Mammary epithelial cell (primary cell): ENCODE data around the gene NPL.

Experiments used
- EZH2 ChIP-seq: IDR thresholded peaks from 2 replicates; pipeline ENCODE4 v1.6.1; 2012; ENCODE audit warnings: low read length, inconsistent platforms, borderline replicate concordance
- TF ChIP-seq, protein P1 (sequence below), 2 donors: IDR thresholded peaks in 1 of 2; conservative IDR thresholded peaks in 1 of 2; 2 replicates each; pipeline ENCODE4 v1.5.1; 2011 to 2012; ENCODE audit warnings: inconsistent platforms in 2 of 2, low read length in 2 of 2, mild to moderate bottlenecking in 2 of 2, control low read depth in 1 of 2, low read depth in 1 of 2; ENCODE audit not compliant: insufficient read depth in 1 of 2; ENCODE audit errors: extremely low read depth in 1 of 2

- TF ChIP-seq, protein P1, sequence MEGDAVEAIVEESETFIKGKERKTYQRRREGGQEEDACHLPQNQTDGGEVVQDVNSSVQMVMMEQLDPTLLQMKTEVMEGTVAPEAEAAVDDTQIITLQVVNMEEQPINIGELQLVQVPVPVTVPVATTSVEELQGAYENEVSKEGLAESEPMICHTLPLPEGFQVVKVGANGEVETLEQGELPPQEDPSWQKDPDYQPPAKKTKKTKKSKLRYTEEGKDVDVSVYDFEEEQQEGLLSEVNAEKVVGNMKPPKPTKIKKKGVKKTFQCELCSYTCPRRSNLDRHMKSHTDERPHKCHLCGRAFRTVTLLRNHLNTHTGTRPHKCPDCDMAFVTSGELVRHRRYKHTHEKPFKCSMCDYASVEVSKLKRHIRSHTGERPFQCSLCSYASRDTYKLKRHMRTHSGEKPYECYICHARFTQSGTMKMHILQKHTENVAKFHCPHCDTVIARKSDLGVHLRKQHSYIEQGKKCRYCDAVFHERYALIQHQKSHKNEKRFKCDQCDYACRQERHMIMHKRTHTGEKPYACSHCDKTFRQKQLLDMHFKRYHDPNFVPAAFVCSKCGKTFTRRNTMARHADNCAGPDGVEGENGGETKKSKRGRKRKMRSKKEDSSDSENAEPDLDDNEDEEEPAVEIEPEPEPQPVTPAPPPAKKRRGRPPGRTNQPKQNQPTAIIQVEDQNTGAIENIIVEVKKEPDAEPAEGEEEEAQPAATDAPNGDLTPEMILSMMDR (conservative IDR thresholded peaks at IDR 0.05 in 1 of 2, IDR thresholded peaks at IDR 0.05 in 1 of 2; ENCODE audit: extremely low read depth in 1 of 2, insufficient read depth in 1 of 2, low read depth in 1 of 2, low read length in 2 of 2): no peak
- no peak for TF ChIP-seq EZH2
These were observed 55.8 kb downstream of the NPL start for GRCh38 chr1:182845379-182845778.
